Stimulated activated CD8-positive, alpha-beta memory T cell treated with anti-CD3 and anti-CD28 coated beads, Interleukin-12 subunit alpha, Interleukin-12 subunit beta, amount 100 ng/mL, for 24 hours (primary cell): ENCODE data around the gene NCOA7.
"Not testable (repeated sequence)": the region's sequence is repeated elsewhere in the genome, so short reads cannot be mapped to it uniquely, and the experiment has no call there.

Experiments used
- DNase-seq: peaks from one replicate; pipeline ENCODE4 v3.0.0-alpha.2; 2020; ENCODE audit errors: extremely low read depth

Gene NCOA7

GRCh38 chr6:125945378-125946141, 154.8 kb downstream of the NCOA7 start:
- no peak for DNase-seq

- no peak for DNase-seq
Measured at GRCh38 chr6:125947615-125948014, 156.9 kb downstream of the NCOA7 start.

- DNase-seq: no peak
Measured at GRCh38 chr6:125948455-125948854, 157.7 kb downstream of the NCOA7 start.

- DNase-seq: no peak
Measured at GRCh38 chr6:125949069-125949468, 158.3 kb downstream of the NCOA7 start.

- DNase-seq: no peak
Measured at GRCh38 chr6:125950293-125950692, 159.5 kb downstream of the NCOA7 start.

GRCh38 chr6:125950716-125951115, 160.0 kb downstream of the NCOA7 start:
- not testable (repeated sequence) for DNase-seq

GRCh38 chr6:125951323-125951722, 160.6 kb downstream of the NCOA7 start:
- no peak for DNase-seq

GRCh38 chr6:125952764-125953501, 162.2 kb downstream of the NCOA7 start:
- no peak for DNase-seq

GRCh38 chr6:125953502-125953875, 162.7 kb downstream of the NCOA7 start:
- no peak for DNase-seq

- no peak for DNase-seq
Measured at GRCh38 chr6:125954735-125955339, 164.1 kb downstream of the NCOA7 start.

- DNase-seq: no peak
Measured at GRCh38 chr6:125955973-125956372, 165.2 kb downstream of the NCOA7 start.

- DNase-seq: peak; percentile 97
Measured at GRCh38 chr6:125956506-125957390, 166.0 kb downstream of the NCOA7 start, which contains the start of gene HINT3. Gene HINT3 (plus strand): TSS chr6:125956770. CDS start chr6:125956978, 208 bp downstream.

- DNase-seq: no peak
Measured at GRCh38 chr6:125957391-125957693, 166.6 kb downstream of the NCOA7 start.

- no peak for DNase-seq
Measured at GRCh38 chr6:125957845-125958244, 167.1 kb downstream of the NCOA7 start.

- DNase-seq: no peak
Measured at GRCh38 chr6:125959041-125959440, 168.3 kb downstream of the NCOA7 start.

GRCh38 chr6:125961117-125961516, 170.4 kb downstream of the NCOA7 start:
- no peak for DNase-seq

- DNase-seq: no peak
Measured at GRCh38 chr6:125962900-125963497, 172.2 kb downstream of the NCOA7 start.

- no peak for DNase-seq
Measured at GRCh38 chr6:125963817-125964216, 173.1 kb downstream of the NCOA7 start.

- DNase-seq: no peak
Measured at GRCh38 chr6:125966569-125966968, 175.8 kb downstream of the NCOA7 start.

- no peak for DNase-seq
Measured at GRCh38 chr6:125968493-125968892, 177.7 kb downstream of the NCOA7 start.

GRCh38 chr6:125970760-125971159, 180.0 kb downstream of the NCOA7 start:
- no peak for DNase-seq
